H9 (cell line): ENCODE results near the gene DNAJC2. TPM values are rescaled to one million over a fixed set of nuclear protein-coding genes. Genes with fewer than 3 reads are reported as not detected.

Experiments used
- DNase-seq: peaks from one replicate; pipeline ENCODE4 v3.0.0-alpha.2; 2017
- H2AFZ ChIP-seq: one replicate; pipeline ENCODE4 v1.6.1; 2013; ENCODE audit warnings: mild to moderate bottlenecking, low read length, control low read depth, moderate library complexity
- H2AK5ac ChIP-seq: 2 replicates; pipeline ENCODE4 v1.6.1; 2013; ENCODE audit warnings: low read length, control low read depth, mixed read lengths; ENCODE audit not compliant: insufficient read length
- H2BK120ac ChIP-seq: one replicate; pipeline ENCODE4 v1.6.1; 2013; ENCODE audit warnings: low read depth, mild to moderate bottlenecking, low read length, control low read depth, inconsistent platforms; ENCODE audit not compliant: poor library complexity, severe bottlenecking
- H2BK12ac ChIP-seq: 2 replicates; pipeline ENCODE4 v1.6.1; 2013; ENCODE audit warnings: low read length, control low read depth, mixed read lengths, low read depth; ENCODE audit not compliant: insufficient read length
- H2BK15ac ChIP-seq: 2 replicates; pipeline ENCODE4 v1.6.1; 2013; ENCODE audit warnings: low read depth, low read length, control low read depth
- H2BK20ac ChIP-seq: one replicate; pipeline ENCODE4 v1.6.1; 2013; ENCODE audit warnings: low read depth, mild to moderate bottlenecking, low read length, control low read depth, inconsistent platforms; ENCODE audit not compliant: poor library complexity, severe bottlenecking
- H2BK5ac ChIP-seq: 2 replicates; pipeline ENCODE4 v1.6.1; 2013; ENCODE audit warnings: low read length, control low read depth, mixed read lengths; ENCODE audit not compliant: insufficient read length
- H3K14ac ChIP-seq: 2 replicates; pipeline ENCODE4 v1.6.1; 2013; ENCODE audit warnings: low read length, control low read depth; ENCODE audit not compliant: insufficient read depth
- H3K18ac ChIP-seq: 2 replicates; pipeline ENCODE4 v1.6.1; 2013; ENCODE audit warnings: low read depth, mild to moderate bottlenecking, mixed read lengths, low read length, control low read depth; ENCODE audit not compliant: insufficient read length
- H3K23ac ChIP-seq: 2 replicates; pipeline ENCODE4 v1.6.1; 2013; ENCODE audit warnings: low read length, control low read depth, mixed read lengths, low read depth; ENCODE audit not compliant: insufficient read length
- H3K23me2 ChIP-seq: 2 replicates; pipeline ENCODE4 v1.6.1; 2013; ENCODE audit warnings: low read depth, mild to moderate bottlenecking, mixed read lengths, low read length, control low read depth; ENCODE audit not compliant: insufficient read length, poor library complexity, severe bottlenecking
- H3K27ac ChIP-seq: 2 replicates; pipeline ENCODE4 v1.5.1; 2013; ENCODE audit warnings: low read length, control low read depth, mixed read lengths, low read depth; ENCODE audit not compliant: insufficient read length
- H3K27me3 ChIP-seq: 2 replicates; pipeline ENCODE4 v1.6.1; 2013; ENCODE audit warnings: low read length, control low read depth, inconsistent platforms; ENCODE audit not compliant: insufficient read depth
- H3K4ac ChIP-seq: 2 replicates; pipeline ENCODE4 v1.6.1; 2013; ENCODE audit warnings: low read depth, mild to moderate bottlenecking, control low read depth, inconsistent platforms, low read length, moderate library complexity
- H3K4me1 ChIP-seq: 2 replicates; pipeline ENCODE4 v1.6.1; 2013; ENCODE audit warnings: low read length, control low read depth, inconsistent platforms; ENCODE audit not compliant: insufficient read depth
- H3K4me2 ChIP-seq: 2 replicates; pipeline ENCODE4 v1.6.1; 2013; ENCODE audit warnings: low read length, control low read depth, mixed read lengths; ENCODE audit not compliant: insufficient read length, insufficient read depth
- H3K56ac ChIP-seq: 2 replicates; pipeline ENCODE4 v1.6.1; 2013; ENCODE audit warnings: low read depth, mild to moderate bottlenecking, mixed read lengths, low read length, control low read depth; ENCODE audit not compliant: insufficient read length
- H3K79me1 ChIP-seq: 2 replicates; pipeline ENCODE4 v1.6.1; 2013; ENCODE audit warnings: low read depth, mild to moderate bottlenecking, moderate library complexity, low read length, control low read depth, inconsistent platforms; ENCODE audit not compliant: insufficient read depth, poor library complexity, severe bottlenecking
- H3K79me2 ChIP-seq: 2 replicates; pipeline ENCODE4 v1.6.1; 2013; ENCODE audit warnings: low read length, control low read depth, inconsistent platforms; ENCODE audit not compliant: insufficient read depth
- H3K9ac ChIP-seq: 2 replicates; pipeline ENCODE4 v1.6.1; 2013; ENCODE audit warnings: low read length, control low read depth, mixed read lengths; ENCODE audit not compliant: insufficient read length; ENCODE audit errors: extremely low read depth
- H3K9me3 ChIP-seq: one replicate; pipeline ENCODE4 v1.6.1; 2013; ENCODE audit warnings: low read depth, low read length, inconsistent platforms; ENCODE audit not compliant: control insufficient read depth
- H3T11ph ChIP-seq: one replicate; pipeline ENCODE4 v1.6.1; 2013; ENCODE audit warnings: mild to moderate bottlenecking, low read length, control low read depth, inconsistent platforms
- H4K20me1 ChIP-seq: one replicate; pipeline ENCODE4 v1.6.1; 2013; ENCODE audit not compliant: control insufficient read depth, insufficient read length, insufficient read depth
- H4K5ac ChIP-seq: 2 replicates; pipeline ENCODE4 v1.6.1; 2013; ENCODE audit warnings: low read depth, mild to moderate bottlenecking, mixed read lengths, low read length, control low read depth; ENCODE audit not compliant: insufficient read length
- H4K8ac ChIP-seq: replicated peaks from 2 replicates; pipeline ENCODE4 v1.6.1; 2013; ENCODE audit warnings: low read length, control low read depth, mixed read lengths, low read depth; ENCODE audit not compliant: insufficient read length
- H4K91ac ChIP-seq: 2 replicates; pipeline ENCODE4 v1.6.1; 2013; ENCODE audit warnings: low read depth, mild to moderate bottlenecking, moderate library complexity, mixed read lengths, low read length, control low read depth; ENCODE audit not compliant: insufficient read length
- H3K27ac Mint-ChIP-seq, 3 experiments: 2 replicates in 2 of 3; 3 replicates in 1 of 3; pipeline ENCODE4 v1.8.0; 2020 to 2021; ENCODE audit warnings: mixed read lengths in 3 of 3, mild to moderate bottlenecking in 1 of 3, moderate library complexity in 1 of 3
- H3K27me3 Mint-ChIP-seq: 2 replicates; pipeline ENCODE4 v1.8.0; 2021; ENCODE audit warnings: low read depth, mild to moderate bottlenecking, moderate library complexity, mixed read lengths
- H3K36me3 Mint-ChIP-seq, 3 experiments: 2 replicates in 2 of 3; 3 replicates in 1 of 3; pipeline ENCODE4 v1.8.0; 2020 to 2021; ENCODE audit warnings: low read depth in 3 of 3, mixed read lengths in 3 of 3; ENCODE audit not compliant: insufficient read depth in 1 of 3
- H3K4me1 Mint-ChIP-seq, 2 experiments: 2 replicates each; pipeline ENCODE4 v1.8.0; 2020; ENCODE audit warnings: mixed read lengths in 2 of 2
- H3K4me3 Mint-ChIP-seq, 2 experiments: 2 replicates in 1 of 2; 3 replicates in 1 of 2; pipeline ENCODE4 v1.8.0; 2020 to 2021; ENCODE audit warnings: mild to moderate bottlenecking in 2 of 2, mixed read lengths in 2 of 2, moderate library complexity in 1 of 2
- H3K9me3 Mint-ChIP-seq, 2 experiments: 2 replicates in 1 of 2; 3 replicates in 1 of 2; pipeline ENCODE4 v1.8.0; 2020; ENCODE audit warnings: mild to moderate bottlenecking in 2 of 2, mixed read lengths in 2 of 2, moderate library complexity in 1 of 2
- WGBS: extraction: QIAGEN DNeasy Blood & Tissue Kit; methylation state at CpG from one replicate; pipeline ENCODE4 v1.1.7; 2013; ENCODE audit warnings: missing lambda C conversion rate, low lambda C conversion rate, mixed read lengths; ENCODE audit not compliant: insufficient read length; ENCODE audit errors: extremely low coverage; 5-methylcytosine and 5-hydroxymethylcytosine counted together
- total RNA-seq: library from RNA; stranded (reverse); gene quantifications from 2 replicates; pipeline ENCODE4 v1.2.1, GENCODE V29; 2021
- TF ChIP-seq, protein P1 (sequence below): fragments of 200-600 bp; sonication (generic); conservative IDR thresholded peaks from 3 replicates; pipeline ENCODE4 v1.8.0; 2021; ENCODE audit warnings: antibody characterized with exemption, mild to moderate bottlenecking

DNAJC2 gene
- total RNA-seq, 1 experiment from 2014 or later: 57.9 TPM

GRCh38 chr7:103299660-103300059, 44.9 kb downstream of the DNAJC2 start:
- peaks cover 7% of the 10 kb centered on the region for H3K79me1 ChIP-seq
- H3K14ac ChIP-seq: no peak overlapping the region
- H3K27ac ChIP-seq: no peak overlapping the region
- H2AFZ ChIP-seq: no peak overlapping the region
- no peaks in the 10 kb centered on the region for H3K9me3 ChIP-seq
- TF ChIP-seq, protein P1, sequence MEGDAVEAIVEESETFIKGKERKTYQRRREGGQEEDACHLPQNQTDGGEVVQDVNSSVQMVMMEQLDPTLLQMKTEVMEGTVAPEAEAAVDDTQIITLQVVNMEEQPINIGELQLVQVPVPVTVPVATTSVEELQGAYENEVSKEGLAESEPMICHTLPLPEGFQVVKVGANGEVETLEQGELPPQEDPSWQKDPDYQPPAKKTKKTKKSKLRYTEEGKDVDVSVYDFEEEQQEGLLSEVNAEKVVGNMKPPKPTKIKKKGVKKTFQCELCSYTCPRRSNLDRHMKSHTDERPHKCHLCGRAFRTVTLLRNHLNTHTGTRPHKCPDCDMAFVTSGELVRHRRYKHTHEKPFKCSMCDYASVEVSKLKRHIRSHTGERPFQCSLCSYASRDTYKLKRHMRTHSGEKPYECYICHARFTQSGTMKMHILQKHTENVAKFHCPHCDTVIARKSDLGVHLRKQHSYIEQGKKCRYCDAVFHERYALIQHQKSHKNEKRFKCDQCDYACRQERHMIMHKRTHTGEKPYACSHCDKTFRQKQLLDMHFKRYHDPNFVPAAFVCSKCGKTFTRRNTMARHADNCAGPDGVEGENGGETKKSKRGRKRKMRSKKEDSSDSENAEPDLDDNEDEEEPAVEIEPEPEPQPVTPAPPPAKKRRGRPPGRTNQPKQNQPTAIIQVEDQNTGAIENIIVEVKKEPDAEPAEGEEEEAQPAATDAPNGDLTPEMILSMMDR: no peak
- H3K4me1 Mint-ChIP-seq: peaks cover 14 to 16% of the 10 kb centered on the region in 2 experiments
- H4K5ac ChIP-seq: no peak overlapping the region
- no peak overlapping the region for H4K8ac ChIP-seq
- no peak overlapping the region for H3K56ac ChIP-seq
- no CpG with 5 or more reads among the region's 6 CpGs for WGBS
- no peak overlapping the region for H3K27ac Mint-ChIP-seq
- no peak overlapping the region for H3T11ph ChIP-seq
- H3K27me3 Mint-ChIP-seq: no peaks in the 10 kb centered on the region
- no peak overlapping the region for H2BK15ac ChIP-seq
- no peak overlapping the region for H3K23ac ChIP-seq
- no peaks in the 10 kb centered on the region for H4K20me1 ChIP-seq
- H4K91ac ChIP-seq: no peak overlapping the region
- H3K9ac ChIP-seq: no peak overlapping the region
- no peaks in the 10 kb centered on the region for H3K27me3 ChIP-seq
- H2BK5ac ChIP-seq: no peak overlapping the region
- H2BK120ac ChIP-seq: no peak overlapping the region
- H3K36me3 Mint-ChIP-seq: peaks cover 21 to 55% (median 53%) of the 10 kb centered on the region in 3 experiments; a peak in 6 of 7 replicates
- H3K4me3 Mint-ChIP-seq: no peak overlapping the region
- H3K23me2 ChIP-seq: peaks cover 4% of the 10 kb centered on the region
- no peaks in the 10 kb centered on the region for H3K9me3 Mint-ChIP-seq
- H2BK12ac ChIP-seq: no peak overlapping the region
- H2AK5ac ChIP-seq: no peak overlapping the region
- no peak overlapping the region for H2BK20ac ChIP-seq
- no peak overlapping the region for H3K18ac ChIP-seq
- DNase-seq: no peak
- no peaks in the 10 kb centered on the region for H3K4me1 ChIP-seq
- H3K4ac ChIP-seq: no peak overlapping the region
- no peak overlapping the region for H3K4me2 ChIP-seq
- peaks cover 4% of the 10 kb centered on the region; the same call in 1 of the 2 replicates for H3K79me2 ChIP-seq
